Mammary epithelial cell (primary cell): Measurements from ENCODE around the gene PEDS1.

Source experiments
- CTCF ChIP-seq, 2 donors: IDR thresholded peaks in 1 of 2; conservative IDR thresholded peaks in 1 of 2; 2 replicates each; pipeline ENCODE4 v1.5.1; 2011 to 2012; ENCODE audit warnings: inconsistent platforms in 2 of 2, low read length in 2 of 2, mild to moderate bottlenecking in 2 of 2, control low read depth in 1 of 2, low read depth in 1 of 2; ENCODE audit not compliant: insufficient read depth in 1 of 2; ENCODE audit errors: extremely low read depth in 1 of 2
- EZH2 ChIP-seq: IDR thresholded peaks from 2 replicates; pipeline ENCODE4 v1.6.1; 2012; ENCODE audit warnings: low read length, inconsistent platforms, borderline replicate concordance

- TF ChIP-seq CTCF (conservative IDR thresholded peaks at IDR 0.05 in 1 of 2, IDR thresholded peaks at IDR 0.05 in 1 of 2; ENCODE audit: extremely low read depth in 1 of 2, insufficient read depth in 1 of 2, low read depth in 1 of 2, low read length in 2 of 2), result no peak
- TF ChIP-seq EZH2, result no peak
Measured at GRCh38 chr20:50185426-50185825, 31.9 kb upstream of the PEDS1 start.
